PC-3 (cell line): ENCODE data around the gene SNAPC1. TPM values are rescaled to one million over a fixed set of nuclear protein-coding genes. Genes with fewer than 3 reads are reported as not detected.

Source experiments
- ATAC-seq: fragments of 200-7000 bp; cut with Tn5 transposase; 2 replicates; pipeline ENCODE4 v1.9.1; 2020; ENCODE audit warnings: mild to moderate bottlenecking, moderate library complexity
- BruUV-seq: library from RNA; stranded (reverse); fragments of 400-500 nt; replicated peaks from 2 replicates; lab custom pipeline; 2021; lab: Mats Ljungman, UMichigan
- CTCF ChIA-PET: fragments of 300-600 bp; sonication (Branson Sonifier 250); formaldehyde crosslinking; loops from one replicate; lab custom pipeline; 2022; ENCODE audit warnings: antibody characterized with exemption; lab: Charles Lee
- POLR2A ChIA-PET: fragments of 300-600 bp; sonication (Branson Sonifier 250); formaldehyde crosslinking; loops from one replicate; lab custom pipeline; 2022; ENCODE audit warnings: antibody characterized with exemption; ENCODE audit not compliant: unreplicated experiment; lab: Charles Lee
- DNase-seq: peaks from one replicate; pipeline ENCODE4 v3.0.0-alpha.2; 2015
- H2AFZ ChIP-seq: fragments of 300-600 bp; sonication (generic); 2 replicates; pipeline ENCODE4 v1.6.0; 2016; ENCODE audit warnings: antibody characterized with exemption, low read length
- H3F3A ChIP-seq: fragments of 300-600 bp; sonication (generic); one replicate; pipeline ENCODE4 v1.6.0; 2017; ENCODE audit warnings: antibody characterized with exemption, low read length, control low read depth, mild to moderate bottlenecking; ENCODE audit not compliant: unreplicated experiment
- H3K27ac ChIP-seq: fragments of 300-600 bp; sonication (generic); 2 replicates; pipeline ENCODE4 v1.5.1; 2016; ENCODE audit warnings: mild to moderate bottlenecking, low read length
- H3K27me3 ChIP-seq: fragments of 300-600 bp; sonication (generic); 2 replicates; pipeline ENCODE4 v1.6.1; 2016; ENCODE audit warnings: low read length, mixed read lengths
- H3K36me3 ChIP-seq: fragments of 300-600 bp; sonication (generic); 2 replicates; pipeline ENCODE4 v1.6.1; 2016; ENCODE audit warnings: low read depth, mixed run types, low read length, mixed read lengths
- H3K4me1 ChIP-seq: fragments of 300-600 bp; sonication (generic); 2 replicates; pipeline ENCODE4 v1.5.1; 2016; ENCODE audit warnings: low read length; ENCODE audit not compliant: insufficient read depth
- H3K4me2 ChIP-seq: fragments of 300-600 bp; sonication (generic); 2 replicates; pipeline ENCODE4 v1.6.0; 2016; ENCODE audit warnings: low read length
- H3K4me3 ChIP-seq: fragments of 300-600 bp; sonication (generic); 2 replicates; pipeline ENCODE4 v1.5.1; 2016; ENCODE audit warnings: mild to moderate bottlenecking, low read length, mixed read lengths
- H3K79me2 ChIP-seq: fragments of 300-600 bp; sonication (generic); 2 replicates; pipeline ENCODE4 v1.6.1; 2017; ENCODE audit warnings: low read length, mixed read lengths
- H3K9ac ChIP-seq: fragments of 300-600 bp; sonication (generic); 2 replicates; pipeline ENCODE4 v1.6.0; 2016; ENCODE audit warnings: mild to moderate bottlenecking, low read length
- H3K9me2 ChIP-seq: fragments of 300-600 bp; sonication (generic); replicated peaks from 2 replicates; pipeline ENCODE4 v1.6.1; 2016; ENCODE audit warnings: mixed run types, low read length, mixed read lengths
- H3K9me3 ChIP-seq: fragments of 300-600 bp; sonication (generic); 2 replicates; pipeline ENCODE4 v1.6.1; 2016; ENCODE audit warnings: low read length, mixed read lengths
- H4K20me1 ChIP-seq: fragments of 300-600 bp; sonication (generic); 2 replicates; pipeline ENCODE4 v1.6.1; 2016; ENCODE audit warnings: low read length, mixed read lengths
- CTCF ChIP-seq: fragments of 300-600 bp; sonication (generic); conservative IDR thresholded peaks from 2 replicates; pipeline ENCODE4 v1.5.1; 2017; ENCODE audit warnings: antibody characterized with exemption, low read depth, mild to moderate bottlenecking, low read length
- EZH2 ChIP-seq: fragments of 300-600 bp; sonication (generic); IDR thresholded peaks from one replicate; pipeline ENCODE4 v1.6.1; 2017; ENCODE audit warnings: antibody characterized with exemption, mild to moderate bottlenecking, low read length; ENCODE audit not compliant: unreplicated experiment
- EZH2phosphoT487 ChIP-seq: fragments of 300-600 bp; sonication (generic); IDR thresholded peaks from 2 replicates; pipeline ENCODE4 v1.6.1; 2018; ENCODE audit warnings: mild to moderate bottlenecking, antibody characterized with exemption, low read length, borderline replicate concordance
- intact Hi-C: fragments of 100-400 bp; cut with micrococcal nuclease; formaldehyde crosslinking; loops from 2 replicates; pipeline ENCODE4 v1.9.0; 2023
- total RNA-seq: library from RNA; depleted of rRNA; stranded (reverse); fragments of >200 nt; gene quantifications from 2 replicates; pipeline ENCODE4 v1.2.3, GENCODE V29; 2014

Gene SNAPC1
- total RNA-seq, 1 experiment from 2014 or later = 26.7 TPM

- BruUV-seq = TSS peak; percentile 40
- intact Hi-C loops = loop anchor here (5.0 kb wide), 2 partner anchors 228 to 258 kb away; no protein-coding TSS in a partner anchor
- Histone ChIP-seq H3K9ac (peak overlapping the region; percentile 89), H3K79me2 (peaks cover 70% of the 10 kb centered on the region), H2AFZ (no peak overlapping the region), H3K4me3 (peak overlapping the region; percentile 96), H3K36me3 (peaks cover 15% of the 10 kb centered on the region), H3K27me3 (no peaks in the 10 kb centered on the region), H4K20me1 (peaks cover 23% of the 10 kb centered on the region), H3K27ac (peak overlapping the region; percentile 55), H3K9me3 (no peaks in the 10 kb centered on the region), H3K9me2 (no peaks in the 10 kb centered on the region), H3K4me1 (peaks cover 33% of the 10 kb centered on the region), H3F3A (peaks cover 18% of the 10 kb centered on the region), H3K4me2 (peak overlapping the region; percentile 94)
- ATAC-seq (peak; percentile 6), DNase-seq (peak; percentile 59)
- POLR2A ChIA-PET = interaction anchor here (0.6 to 0.7 kb wide), 2 partner anchors 28 to 474 kb away, joined by 4 to 5 read pairs; no protein-coding TSS in a partner anchor
- CTCF ChIA-PET = interaction anchor here (0.8 to 1.5 kb wide), 3 partner anchors 15 to 73 kb away, joined by 3 to 4 read pairs (median 4); no protein-coding TSS in a partner anchor
- TF ChIP-seq EZH2phosphoT487 (no peak), EZH2 (no peak), CTCF (no peak)
Observed at GRCh38 chr14:61764342-61765122, 2.3 kb downstream of the SNAPC1 start.

GRCh38 chr14:61765225-61765943 lies 3.2 kb downstream of the SNAPC1 start:
- no TSS peak for BruUV-seq
- Histone ChIP-seq H3K4me1 (peaks cover 33% of the 10 kb centered on the region), H3K4me3 (peak overlapping the region; percentile 96), H3F3A (peaks cover 18% of the 10 kb centered on the region), H3K79me2 (peaks cover 78% of the 10 kb centered on the region), H3K9me3 (no peaks in the 10 kb centered on the region), H2AFZ (no peak overlapping the region), H3K36me3 (peaks cover 24% of the 10 kb centered on the region), H3K4me2 (peak overlapping the region; percentile 94), H3K27me3 (no peaks in the 10 kb centered on the region), H3K9me2 (no peaks in the 10 kb centered on the region), H3K27ac (peak overlapping the region; percentile 55), H3K9ac (peak overlapping the region; percentile 89), H4K20me1 (peaks cover 23% of the 10 kb centered on the region)
- DNase-seq = peak; percentile 88
- CTCF ChIA-PET = interaction anchor here (1.0 to 1.5 kb wide), 2 partner anchors 16 to 72 kb away, joined by 4 read pairs; no protein-coding TSS in a partner anchor
- ATAC-seq = peak; percentile 22
- TF ChIP-seq CTCF (no peak), EZH2 (no peak), EZH2phosphoT487 (no peak)
- intact Hi-C loops = no loop called here
- POLR2A ChIA-PET = interaction anchor here (0.6 to 1.0 kb wide), 5 partner anchors 25 to 474 kb away, joined by 3 to 5 read pairs (median 4); partner anchors contain the start of gene HIF1A
